CD4-positive, CD25-positive, alpha-beta regulatory T cell (primary cell): ENCODE data around the gene B4GALNT1. TPM values are rescaled to one million over a fixed set of nuclear protein-coding genes. Genes with fewer than 3 reads are reported as not detected.

ENCODE experiments used
- ATAC-seq, 2 donors: fragments of 150-1000 bp; cut with Tn5 transposase; one replicate each; pipeline ENCODE4 v1.10.0; 2021; ENCODE audit warnings: low read depth in 2 of 2, moderate number of reproducible peaks in 2 of 2, moderate library complexity in 1 of 2
- DNase-seq, 3 donors: peaks; one replicate each; pipeline versions ENCODE4 v3.0.0 to v3.0.0-alpha.2; 2012 to 2022; ENCODE audit warnings: mixed read lengths in 1 of 3
- H3K27ac ChIP-seq: one replicate; pipeline ENCODE4 v1.7.0; 2013; ENCODE audit warnings: mild to moderate bottlenecking, low read length; ENCODE audit not compliant: insufficient read depth, poor library complexity, severe bottlenecking
- H3K27me3 ChIP-seq: one replicate; pipeline ENCODE4 v1.7.0; 2013; ENCODE audit warnings: low read length; ENCODE audit not compliant: control insufficient read depth, insufficient read depth
- H3K36me3 ChIP-seq: one replicate; pipeline ENCODE4 v1.7.0; 2013; ENCODE audit warnings: mild to moderate bottlenecking, low read length, moderate library complexity; ENCODE audit not compliant: control insufficient read depth, insufficient read depth
- H3K4me1 ChIP-seq: 2 replicates; pipeline ENCODE4 v1.7.0; 2013; ENCODE audit warnings: mild to moderate bottlenecking, low read length; ENCODE audit not compliant: insufficient read depth, control insufficient read depth, poor library complexity, severe bottlenecking
- H3K4me3 ChIP-seq: one replicate; pipeline ENCODE4 v1.7.0; 2013; ENCODE audit warnings: low read depth, mild to moderate bottlenecking, low read length, moderate library complexity
- H3K9me3 ChIP-seq, 2 experiments: 1 replicate in 1 of 2; 2 replicates in 1 of 2; pipeline ENCODE4 v1.7.0; 2013; ENCODE audit warnings: low read length in 2 of 2, mild to moderate bottlenecking in 1 of 2, moderate library complexity in 1 of 2; ENCODE audit not compliant: control insufficient read depth in 2 of 2
- H3K27ac Mint-ChIP-seq, 3 donors: one replicate each; pipeline ENCODE4 v1.8.0; 2020 to 2022; ENCODE audit warnings: mild to moderate bottlenecking in 3 of 3, mixed read lengths in 3 of 3, moderate library complexity in 2 of 3
- H3K27me3 Mint-ChIP-seq: one replicate; pipeline ENCODE4 v1.8.0; 2022; ENCODE audit warnings: mild to moderate bottlenecking, mixed read lengths
- H3K36me3 Mint-ChIP-seq: one replicate; pipeline ENCODE4 v1.8.0; 2020; ENCODE audit warnings: mixed read lengths
- H3K4me1 Mint-ChIP-seq, 4 donors: one replicate each; pipeline ENCODE4 v1.8.0; 2020 to 2022; ENCODE audit warnings: mixed read lengths in 4 of 4, mild to moderate bottlenecking in 1 of 4
- H3K4me3 Mint-ChIP-seq, 4 donors: one replicate each; pipeline ENCODE4 v1.8.0; 2020 to 2022; ENCODE audit warnings: mild to moderate bottlenecking in 4 of 4, mixed read lengths in 4 of 4, moderate library complexity in 3 of 4
- H3K9me3 Mint-ChIP-seq, 7 donors: one replicate each; pipeline ENCODE4 v1.8.0; 2020 to 2022; ENCODE audit warnings: mixed read lengths in 7 of 7, mild to moderate bottlenecking in 3 of 7, moderate library complexity in 2 of 7
- polyA plus RNA-seq, 4 donors: library from polyadenylated mRNA; unstranded; fragments of 300-500 nt; fragmentation: Illumina TruSeq; gene quantifications; one replicate each; pipeline ENCODE4 v1.2.3, GENCODE V29; 2021
- total RNA-seq: library from RNA; stranded (reverse); gene quantifications from one replicate; pipeline ENCODE4 v1.2.3, GENCODE V29; 2022

Gene B4GALNT1
- total and polyA plus RNA-seq, 5 donors from 2014 or later, result not detected

DNA sequence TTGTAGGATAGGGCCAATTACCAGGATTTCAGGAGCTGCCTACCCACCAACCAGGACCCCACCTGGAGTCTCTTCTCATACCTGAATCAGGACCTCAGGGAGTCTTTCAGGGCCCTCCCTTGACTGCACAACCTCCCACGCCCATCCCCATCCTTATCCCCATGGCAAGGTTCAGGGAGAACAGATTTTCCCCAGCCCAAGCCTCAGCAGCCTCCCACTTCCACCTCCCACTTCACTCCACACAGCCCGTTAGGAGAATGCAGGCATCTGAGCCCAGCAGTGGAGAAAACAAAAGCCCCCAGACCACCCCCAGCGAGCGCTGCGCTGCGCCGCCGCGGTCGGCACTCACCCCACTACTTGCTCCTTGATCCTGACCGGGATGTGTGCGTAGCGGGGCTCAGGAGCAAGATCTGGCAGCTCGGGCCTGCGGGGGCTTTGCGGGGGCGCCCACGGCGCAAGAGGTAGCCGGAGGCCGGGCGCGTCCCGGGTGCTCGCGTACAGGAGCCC is 1.4 kb downstream of the B4GALNT1 start:
- no peak for ATAC-seq
- H3K4me3 ChIP-seq, result no peak overlapping the region
- no peaks in the 10 kb centered on the region for H3K36me3 ChIP-seq
- no peak overlapping the region for H3K27ac ChIP-seq
- H3K9me3 ChIP-seq, result no peaks in the 10 kb centered on the region
- Mint-ChIP-seq H3K36me3 (no peaks in the 10 kb centered on the region), H3K4me1 (peaks cover 0 to 20% (median 10%) of the 10 kb centered on the region in 4 donors), H3K27ac (no peak overlapping the region), H3K27me3 (peaks cover 71% of the 10 kb centered on the region), H3K9me3 (peaks cover 0 to 3% (median 0%) of the 10 kb centered on the region in 7 donors), H3K4me3 (peak overlapping the region in 2 of 4 donors; percentile 22 to 69)
- H3K4me1 ChIP-seq, result peaks cover 29% of the 10 kb centered on the region
- no peak for DNase-seq
- peaks cover 40% of the 10 kb centered on the region for H3K27me3 ChIP-seq

GRCh38 chr12:57630891-57631433 is 2.0 kb downstream of the B4GALNT1 start:
- H3K4me3 ChIP-seq, result no peak overlapping the region
- peak overlapping the region in 2 of 4 donors; percentile 61 to 70 for H3K4me3 Mint-ChIP-seq
- H3K27ac ChIP-seq, result no peak overlapping the region
- peaks cover 0 to 21% (median 10%) of the 10 kb centered on the region in 4 donors for H3K4me1 Mint-ChIP-seq
- H3K27me3 ChIP-seq, result peaks cover 44% of the 10 kb centered on the region
- H3K27ac Mint-ChIP-seq, result no peak overlapping the region
- H3K4me1 ChIP-seq, result peaks cover 29% of the 10 kb centered on the region
- no peak for ATAC-seq
- H3K27me3 Mint-ChIP-seq, result peaks cover 77% of the 10 kb centered on the region
- peaks cover 0 to 3% (median 0%) of the 10 kb centered on the region in 7 donors for H3K9me3 Mint-ChIP-seq
- H3K36me3 ChIP-seq, result no peaks in the 10 kb centered on the region
- no peak for DNase-seq
- no peaks in the 10 kb centered on the region for H3K36me3 Mint-ChIP-seq
- no peaks in the 10 kb centered on the region for H3K9me3 ChIP-seq

DNA sequence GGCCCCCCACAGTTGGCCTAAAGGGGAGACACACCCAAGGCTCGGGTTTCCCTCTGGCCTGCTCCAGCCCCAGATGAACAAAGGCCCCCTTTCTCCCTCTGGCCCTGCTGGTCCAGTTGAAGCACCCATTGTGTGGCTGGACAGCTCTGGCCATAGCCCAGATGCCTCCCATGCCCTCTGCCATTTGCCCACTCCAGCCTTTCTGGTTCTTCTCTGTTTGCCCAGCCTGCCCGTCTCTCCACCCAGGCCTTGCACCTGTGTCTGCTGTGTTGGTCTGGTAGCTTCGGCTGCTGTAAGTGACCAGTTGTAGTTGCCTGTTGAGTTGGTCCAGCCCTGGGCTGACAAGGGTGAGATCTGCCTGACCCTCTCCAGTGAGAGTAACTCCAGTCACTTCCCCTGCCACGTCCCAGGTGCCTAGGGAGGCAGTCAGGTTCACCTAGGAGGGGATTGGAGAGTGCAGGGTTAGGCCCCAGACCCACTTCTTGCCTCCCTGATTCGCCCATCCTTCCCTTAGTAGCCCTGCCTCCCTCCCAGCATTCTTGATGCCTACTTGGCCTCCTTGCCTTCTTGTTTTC is 3.0 kb downstream of the B4GALNT1 start:
- ATAC-seq, result no peak
- Mint-ChIP-seq H3K36me3 (no peaks in the 10 kb centered on the region), H3K9me3 (peaks cover 0 to 3% (median 0%) of the 10 kb centered on the region in 7 donors), H3K4me3 (no peak overlapping the region), H3K27me3 (peaks cover 81% of the 10 kb centered on the region), H3K4me1 (peaks cover 0 to 21% (median 10%) of the 10 kb centered on the region in 4 donors), H3K27ac (no peak overlapping the region)
- no peak for DNase-seq
- H3K4me3 ChIP-seq, result no peak overlapping the region
- H3K27me3 ChIP-seq, result peaks cover 47% of the 10 kb centered on the region
- no peak overlapping the region for H3K27ac ChIP-seq
- H3K4me1 ChIP-seq, result peaks cover 29% of the 10 kb centered on the region
- no peaks in the 10 kb centered on the region for H3K36me3 ChIP-seq
- H3K9me3 ChIP-seq, result no peaks in the 10 kb centered on the region

GRCh38 chr12:57628280-57629191 is 4.5 kb downstream of the B4GALNT1 start:
- H3K4me1 ChIP-seq, result peaks cover 29% of the 10 kb centered on the region
- Mint-ChIP-seq H3K36me3 (no peaks in the 10 kb centered on the region), H3K4me1 (peaks cover 0 to 24% (median 10%) of the 10 kb centered on the region in 4 donors), H3K27ac (peak overlapping the region in 1 of 3 donors; percentile 12), H3K9me3 (peaks cover 0 to 6% (median 0%) of the 10 kb centered on the region in 7 donors), H3K4me3 (peak overlapping the region in 1 of 4 donors; percentile 19), H3K27me3 (peaks cover 86% of the 10 kb centered on the region)
- H3K4me3 ChIP-seq, result no peak overlapping the region
- H3K9me3 ChIP-seq, result no peaks in the 10 kb centered on the region
- H3K36me3 ChIP-seq, result no peaks in the 10 kb centered on the region
- ATAC-seq (no peak), DNase-seq (no peak)
- H3K27ac ChIP-seq, result no peak overlapping the region
- H3K27me3 ChIP-seq, result peaks cover 50% of the 10 kb centered on the region

DNA sequence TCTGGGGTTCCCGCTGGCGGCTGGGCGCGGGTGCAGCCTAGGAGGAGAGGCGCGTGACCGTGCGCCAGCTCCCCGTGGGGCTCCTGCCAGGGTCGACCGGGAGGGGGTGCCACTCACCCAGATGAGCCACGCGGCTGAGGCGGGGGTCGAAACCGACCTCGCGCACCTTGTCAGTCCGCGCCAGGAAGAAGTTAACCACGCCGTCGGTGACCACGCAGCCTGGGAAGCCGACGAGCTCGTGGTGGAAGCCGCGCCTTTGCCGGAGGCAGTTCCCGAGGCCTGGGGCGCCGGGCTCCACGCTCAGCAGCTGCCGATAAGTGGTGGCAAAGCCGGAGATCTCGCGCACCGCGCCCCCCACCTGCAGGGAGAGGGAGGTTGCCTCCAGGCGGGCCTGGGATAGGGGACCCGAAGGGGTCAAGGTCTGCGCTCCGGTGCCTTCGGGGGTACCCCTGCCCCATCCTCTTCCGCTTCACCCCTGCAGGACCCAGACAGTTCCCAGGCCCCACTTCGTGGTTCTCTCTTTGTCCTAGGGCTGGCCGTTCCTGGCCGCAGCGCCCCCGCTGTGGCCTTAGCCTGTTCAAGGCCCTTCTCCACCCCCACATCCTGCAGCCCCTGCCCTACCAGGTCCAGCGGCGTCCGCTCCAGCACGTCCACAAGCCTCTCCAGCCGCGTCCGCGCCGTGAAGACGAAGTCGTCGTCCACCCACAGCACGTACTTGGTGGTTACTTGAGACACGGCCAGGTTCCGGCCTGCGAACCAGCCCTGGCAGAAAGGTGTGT is 5.3 kb downstream of the B4GALNT1 start:
- DNase-seq, result no peak
- Mint-ChIP-seq H3K27me3 (peaks cover 88% of the 10 kb centered on the region), H3K9me3 (peaks cover 0 to 6% (median 0%) of the 10 kb centered on the region in 7 donors), H3K4me1 (peaks cover 0 to 21% (median 7%) of the 10 kb centered on the region in 4 donors), H3K4me3 (peak overlapping the region in 1 of 4 donors; percentile 19), H3K36me3 (no peaks in the 10 kb centered on the region), H3K27ac (no peak overlapping the region)
- Histone ChIP-seq H3K4me1 (peaks cover 21% of the 10 kb centered on the region), H3K9me3 (no peaks in the 10 kb centered on the region), H3K4me3 (no peak overlapping the region), H3K27me3 (peaks cover 55% of the 10 kb centered on the region), H3K27ac (no peak overlapping the region), H3K36me3 (no peaks in the 10 kb centered on the region)
- ATAC-seq, result peak in 1 of 2 donors; percentile 43

GRCh38 chr12:57626921-57627445 is 6.0 kb downstream of the B4GALNT1 start:
- no peak overlapping the region for H3K4me3 ChIP-seq

More at GRCh38 chr12:57626921-57627445, 6.0 kb downstream of the B4GALNT1 start:
- Mint-ChIP-seq H3K27ac (no peak overlapping the region), H3K9me3 (peaks cover 0 to 6% (median 0%) of the 10 kb centered on the region in 7 donors), H3K4me1 (peaks cover 0 to 19% (median 8%) of the 10 kb centered on the region in 4 donors), H3K4me3 (peak overlapping the region in 1 of 4 donors; percentile 43), H3K27me3 (peaks cover 95% of the 10 kb centered on the region), H3K36me3 (no peaks in the 10 kb centered on the region)
- DNase-seq, result no peak
- peaks cover 62% of the 10 kb centered on the region for H3K27me3 ChIP-seq
- no peak overlapping the region for H3K27ac ChIP-seq
- H3K9me3 ChIP-seq, result no peaks in the 10 kb centered on the region
- ATAC-seq, result no peak
- no peaks in the 10 kb centered on the region for H3K36me3 ChIP-seq
- H3K4me1 ChIP-seq, result peaks cover 15% of the 10 kb centered on the region
